Prostate gland (tissue), 2 donors: Measurements from ENCODE around the gene TEX53. TPM values are rescaled to one million over a fixed set of nuclear protein-coding genes. Genes with fewer than 3 reads are reported as not detected.
A peak's percentile ranks its signal among the peaks of the same experiment; 100 is the strongest.

ENCODE experiments used
- DNase-seq: peaks from one replicate; pipeline ENCODE4 v3.0.0-alpha.2; 2019; ENCODE audit warnings: low spot score
- H3K27ac ChIP-seq, 2 donors: fragments of 200-600 bp; sonication (generic); 2 replicates each; pipeline ENCODE4 v1.5.1; 2017 to 2019
- H3K27me3 ChIP-seq: fragments of 200-600 bp; sonication (generic); replicated peaks from 2 replicates; pipeline ENCODE4 v1.5.1; 2019; ENCODE audit not compliant: insufficient read depth
- H3K36me3 ChIP-seq, 2 donors: fragments of 200-600 bp; sonication (generic); 1 replicate in 1 of 2; 2 replicates in 1 of 2; pipeline versions ENCODE4 v1.5.1 to v1.8.1; 2017 to 2019
- H3K4me1 ChIP-seq: fragments of 200-600 bp; sonication (generic); replicated peaks from 2 replicates; pipeline ENCODE4 v1.5.1; 2019
- H3K4me3 ChIP-seq, 2 donors: fragments of 200-600 bp; sonication (generic); 2 replicates each; pipeline ENCODE4 v1.5.1; 2017 to 2019
- H3K9me3 ChIP-seq: fragments of 200-600 bp; sonication (generic); 2 replicates; pipeline ENCODE4 v1.5.1; 2017
- CTCF ChIP-seq, 4 experiments: fragments of 200-600 bp in 2 of 4; fragments of 450-650 bp in 2 of 4; sonication (generic) in 2 of 4; IDR thresholded peaks; 1 replicate in 3 of 4; 2 replicates in 1 of 4; pipeline ENCODE4 v1.5.1; 2016 to 2019; ENCODE audit warnings: antibody characterized with exemption in 4 of 4, mild to moderate bottlenecking in 2 of 4, moderate library complexity in 2 of 4
- POLR2A ChIP-seq: fragments of 450-650 bp; IDR thresholded peaks from one replicate; pipeline ENCODE4 v1.6.1; 2016; ENCODE audit warnings: antibody characterized with exemption, mild to moderate bottlenecking
- POLR2AphosphoS5 ChIP-seq: sonication (generic); formaldehyde crosslinking; IDR thresholded peaks from one replicate; pipeline ENCODE4 v1.6.1; 2017; ENCODE audit warnings: antibody characterized with exemption
- WGBS: methylation state at CpG from one replicate; pipeline ENCODE4 v1.1.5; 2018; 5-methylcytosine and 5-hydroxymethylcytosine counted together
- intact Hi-C: fragments of 100-400 bp; cut with DNase I; formaldehyde crosslinking; loops from one replicate; pipeline ENCODE4 v1.14.2; 2022
- total RNA-seq, 2 donors: library from RNA; depleted of rRNA; stranded (reverse); fragments of >200 nt; gene quantifications; one replicate each; pipeline ENCODE4 v1.1.0, GENCODE V29; 2016

The TEX53 gene
- total RNA-seq, 2 donors from 2014 or later = not detected

DNA sequence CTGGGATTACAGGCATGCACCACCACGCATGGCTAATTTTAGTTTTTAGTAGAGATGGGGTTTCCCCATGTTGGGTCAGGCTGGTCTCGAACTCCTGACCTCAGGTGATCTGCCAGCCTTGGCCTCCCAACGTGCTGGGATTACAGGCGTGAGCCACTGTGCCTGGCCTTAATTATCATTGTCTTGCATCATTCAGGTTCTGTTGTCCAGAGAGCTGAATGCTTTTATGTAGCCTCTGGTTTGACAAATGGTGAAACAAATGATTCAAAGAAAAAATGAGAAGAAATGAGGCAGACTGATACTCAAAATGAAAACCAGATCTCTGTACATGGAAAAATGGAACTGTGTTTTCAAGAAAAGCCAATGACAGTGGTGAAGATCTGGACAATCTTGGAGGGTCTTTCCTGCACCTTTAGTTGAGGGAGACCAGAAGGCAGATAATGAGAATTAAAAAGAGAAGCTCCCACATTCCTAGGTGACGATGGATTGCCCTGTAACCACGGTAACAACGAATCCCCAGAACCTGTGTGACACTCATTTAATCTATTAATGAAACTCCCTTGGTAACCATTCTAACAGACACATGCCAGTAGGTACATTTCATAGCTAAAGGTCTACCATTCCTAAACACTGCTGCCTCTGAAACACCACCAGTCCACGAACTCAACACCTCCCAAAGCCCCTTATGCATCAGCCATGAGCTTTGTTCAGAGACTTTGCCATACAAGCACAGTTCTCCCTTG, 22.8 kb upstream of the TEX53 start:
- no peaks in the 10 kb centered on the region for H3K36me3 ChIP-seq
- DNase-seq = no peak
- H3K4me3 ChIP-seq = no peak overlapping the region
- H3K27ac ChIP-seq = no peak overlapping the region
- TF ChIP-seq POLR2A (no peak), CTCF (IDR thresholded peaks at IDR 0.05) (no peak), POLR2AphosphoS5 (no peak)
- intact Hi-C loops = loop anchor here (5.0 kb wide), 2 partner anchors 232 to 332 kb away; no protein-coding TSS in a partner anchor
- no peaks in the 10 kb centered on the region for H3K4me1 ChIP-seq
- H3K9me3 ChIP-seq = no peaks in the 10 kb centered on the region
- WGBS = 84% methylated on average over 8 of the region's 8 CpGs
- H3K27me3 ChIP-seq = no peaks in the 10 kb centered on the region

GRCh38 chr9:114678795-114679194, 21.2 kb upstream of the TEX53 start:
- H3K4me3 ChIP-seq = no peak overlapping the region
- TF ChIP-seq POLR2A = no peak
- no peak for TF ChIP-seq CTCF (IDR thresholded peaks at IDR 0.05)
- no peak for TF ChIP-seq POLR2AphosphoS5
- no peaks in the 10 kb centered on the region for H3K36me3 ChIP-seq
- H3K27me3 ChIP-seq = no peaks in the 10 kb centered on the region
- H3K4me1 ChIP-seq = no peaks in the 10 kb centered on the region
- intact Hi-C loops = no loop called here
- no peaks in the 10 kb centered on the region for H3K9me3 ChIP-seq
- no peak for DNase-seq
- H3K27ac ChIP-seq = no peak overlapping the region

- no peak for DNase-seq
- Histone ChIP-seq H3K9me3 (no peaks in the 10 kb centered on the region), H3K4me3 (no peak overlapping the region), H3K27ac (no peak overlapping the region), H3K27me3 (no peaks in the 10 kb centered on the region), H3K36me3 (no peaks in the 10 kb centered on the region), H3K4me1 (no peaks in the 10 kb centered on the region)
- TF ChIP-seq POLR2AphosphoS5 (no peak), CTCF (IDR thresholded peaks at IDR 0.05) (no peak), POLR2A (no peak)
- intact Hi-C loops = no loop called here
- 83% methylated on average over 3 of the region's 3 CpGs for WGBS
These were observed 20.5 kb upstream of the TEX53 start for GRCh38 chr9:114678130-114678529.

DNA sequence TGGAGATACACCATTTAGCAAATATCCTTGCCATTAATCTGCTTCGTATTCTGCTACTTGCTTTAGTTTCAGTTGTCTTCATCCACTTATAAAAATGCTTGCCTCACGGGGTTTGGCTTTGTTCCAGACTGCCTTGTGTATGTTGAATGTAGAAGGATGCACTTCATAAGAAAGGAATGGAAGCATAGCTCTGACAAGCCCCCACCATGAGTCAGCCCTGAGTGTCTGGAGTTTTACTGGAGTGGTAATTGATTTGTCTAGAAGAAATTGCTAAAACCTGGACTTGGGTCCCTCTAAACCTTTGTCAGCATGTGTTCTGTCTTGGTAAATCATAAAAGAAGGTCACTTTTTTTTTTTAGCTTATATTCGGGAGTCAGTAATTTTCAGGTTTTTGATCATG, 19.8 kb upstream of the TEX53 start:
- no peaks in the 10 kb centered on the region for H3K36me3 ChIP-seq
- H3K4me1 ChIP-seq = no peaks in the 10 kb centered on the region
- no peak for TF ChIP-seq POLR2AphosphoS5
- no peaks in the 10 kb centered on the region for H3K27me3 ChIP-seq
- intact Hi-C loops = no loop called here
- no peak overlapping the region for H3K27ac ChIP-seq
- H3K9me3 ChIP-seq = no peaks in the 10 kb centered on the region
- no peak overlapping the region for H3K4me3 ChIP-seq
- peak; percentile 40 for DNase-seq
- 22% methylated on average over 3 of the region's 3 CpGs for WGBS

- Histone ChIP-seq H3K4me3 (no peak overlapping the region), H3K27ac (no peak overlapping the region), H3K4me1 (no peaks in the 10 kb centered on the region), H3K9me3 (no peaks in the 10 kb centered on the region), H3K36me3 (no peaks in the 10 kb centered on the region), H3K27me3 (no peaks in the 10 kb centered on the region)
- no peak for DNase-seq
- TF ChIP-seq POLR2AphosphoS5 (no peak), CTCF (IDR thresholded peaks at IDR 0.05) (no peak), POLR2A (no peak)
- 88% methylated on average over 4 of the region's 4 CpGs for WGBS
- intact Hi-C loops = no loop called here
These were observed 19.3 kb upstream of the TEX53 start for GRCh38 chr9:114676901-114677300.
